Measurements from ENCODE around the gene TTC28.

DNA sequence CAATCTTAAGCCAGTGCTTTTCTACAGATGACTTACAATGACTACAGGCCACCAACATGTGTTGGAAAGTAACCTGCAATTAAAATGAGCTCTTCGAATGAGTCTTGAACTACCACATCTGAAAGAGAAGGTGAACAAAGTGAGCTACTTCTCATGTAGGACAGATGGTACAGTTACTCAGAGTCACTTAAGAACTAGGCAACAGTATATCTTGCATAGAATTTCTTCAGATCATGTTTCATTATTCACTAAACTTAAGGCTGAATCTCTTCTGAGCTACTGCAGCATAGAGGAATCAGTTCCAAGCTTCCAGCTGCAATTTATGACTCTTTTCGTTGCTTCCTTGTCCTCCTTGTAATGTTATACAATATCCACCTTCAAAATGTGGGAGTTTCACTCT, 270.9 kb downstream of the TTC28 start:
- TF ChIP-seq, protein P1, sequence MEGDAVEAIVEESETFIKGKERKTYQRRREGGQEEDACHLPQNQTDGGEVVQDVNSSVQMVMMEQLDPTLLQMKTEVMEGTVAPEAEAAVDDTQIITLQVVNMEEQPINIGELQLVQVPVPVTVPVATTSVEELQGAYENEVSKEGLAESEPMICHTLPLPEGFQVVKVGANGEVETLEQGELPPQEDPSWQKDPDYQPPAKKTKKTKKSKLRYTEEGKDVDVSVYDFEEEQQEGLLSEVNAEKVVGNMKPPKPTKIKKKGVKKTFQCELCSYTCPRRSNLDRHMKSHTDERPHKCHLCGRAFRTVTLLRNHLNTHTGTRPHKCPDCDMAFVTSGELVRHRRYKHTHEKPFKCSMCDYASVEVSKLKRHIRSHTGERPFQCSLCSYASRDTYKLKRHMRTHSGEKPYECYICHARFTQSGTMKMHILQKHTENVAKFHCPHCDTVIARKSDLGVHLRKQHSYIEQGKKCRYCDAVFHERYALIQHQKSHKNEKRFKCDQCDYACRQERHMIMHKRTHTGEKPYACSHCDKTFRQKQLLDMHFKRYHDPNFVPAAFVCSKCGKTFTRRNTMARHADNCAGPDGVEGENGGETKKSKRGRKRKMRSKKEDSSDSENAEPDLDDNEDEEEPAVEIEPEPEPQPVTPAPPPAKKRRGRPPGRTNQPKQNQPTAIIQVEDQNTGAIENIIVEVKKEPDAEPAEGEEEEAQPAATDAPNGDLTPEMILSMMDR (IDR thresholded peaks at IDR 0.05; ENCODE audit: extremely low read depth in 1 of 2, insufficient read depth in 1 of 2, low read depth in 1 of 2, low read length in 2 of 2) = no peak
- TF ChIP-seq POLR2AphosphoS5 (IDR thresholded peaks at IDR 0.05; ENCODE audit: insufficient read depth, low read depth, low read length) = no peak
- no peak for TF ChIP-seq EZH2 (IDR thresholded peaks at IDR 0.05; ENCODE audit: borderline replicate concordance, low read depth, low read length, severe bottlenecking)
- TF ChIP-seq, protein P2, sequence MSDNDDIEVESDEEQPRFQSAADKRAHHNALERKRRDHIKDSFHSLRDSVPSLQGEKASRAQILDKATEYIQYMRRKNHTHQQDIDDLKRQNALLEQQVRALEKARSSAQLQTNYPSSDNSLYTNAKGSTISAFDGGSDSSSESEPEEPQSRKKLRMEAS (IDR thresholded peaks at IDR 0.05; ENCODE audit: insufficient read depth, insufficient read length) = no peak

All from endothelial cell of umbilical vein (primary cell).